HEK293 (cell line): ENCODE results near the gene XCL1.

Experiments
- CTCF ChIA-PET: fragments of 350-600 bp; formaldehyde crosslinking; extraction: SDS; loops from one replicate; lab custom pipeline; 2021; ENCODE audit warnings: antibody characterized with exemption; lab: Yijun Ruan, JAX
- POLR2A ChIA-PET: fragments of 300-600 bp; formaldehyde crosslinking; extraction: SDS; loops from one replicate; lab custom pipeline; 2020; ENCODE audit warnings: antibody characterized with exemption, inconsistent platforms; lab: Yijun Ruan, JAX
- H3K27ac ChIP-seq: fragments of 200-500 bp; sonication (Bioruptor generic); 2 replicates; pipeline ENCODE4 v1.5.1; 2014; ENCODE audit warnings: low read depth, low read length, control low read depth, inconsistent platforms; ENCODE audit errors: extremely low read depth
- H3K36me3 ChIP-seq, 2 experiments: fragments of 200-500 bp in 1 of 2; sonication (Bioruptor generic) in 1 of 2; 1 replicate in 1 of 2; 2 replicates in 1 of 2; pipeline ENCODE4 v1.5.1; 2014 to 2017; ENCODE audit warnings: inconsistent platforms in 2 of 2, low read length in 2 of 2; ENCODE audit not compliant: control insufficient read depth in 2 of 2, insufficient read depth in 1 of 2
- H3K4me1 ChIP-seq: fragments of 200-500 bp; sonication (Bioruptor generic); 2 replicates; pipeline ENCODE4 v1.5.1; 2014; ENCODE audit warnings: mild to moderate bottlenecking, low read length, inconsistent platforms; ENCODE audit not compliant: control insufficient read depth, insufficient read depth
- H3K4me3 ChIP-seq: 2 replicates; pipeline ENCODE4 v1.5.1; 2011; ENCODE audit warnings: low read depth, mild to moderate bottlenecking, control low read depth, low read length, moderate library complexity
- H3K9me3 ChIP-seq: fragments of 200-500 bp; sonication (Bioruptor generic); 2 replicates; pipeline ENCODE4 v1.5.1; 2014; ENCODE audit warnings: low read depth, low read length, inconsistent platforms; ENCODE audit not compliant: control insufficient read depth, insufficient read depth
- ATF2 ChIP-seq: fragments of 450-650 bp; formaldehyde crosslinking; IDR thresholded peaks from 2 replicates; pipeline ENCODE4 v1.5.1; 2016; ENCODE audit warnings: missing biosample characterization, missing genetic modification characterization, low read depth
- GLI2 ChIP-seq: fragments of 450-650 bp; formaldehyde crosslinking; IDR thresholded peaks from 2 replicates; pipeline ENCODE4; 2017; ENCODE audit warnings: missing biosample characterization, missing genetic modification characterization, low read depth, borderline replicate concordance
- MYNN ChIP-seq: fragments of 450-650 bp; formaldehyde crosslinking; IDR thresholded peaks from 2 replicates; pipeline ENCODE4 v1.5.1; 2016; ENCODE audit warnings: missing biosample characterization, missing genetic modification characterization, borderline replicate concordance
- SCRT2 ChIP-seq: fragments of 450-650 bp; formaldehyde crosslinking; IDR thresholded peaks from 2 replicates; pipeline ENCODE4 v1.5.1; 2016; ENCODE audit warnings: missing biosample characterization, missing genetic modification characterization
- ZFHX2 ChIP-seq: fragments of 450-650 bp; formaldehyde crosslinking; conservative IDR thresholded peaks from 2 replicates; pipeline ENCODE4 v1.5.1; 2016; ENCODE audit warnings: missing biosample characterization, missing genetic modification characterization
- ZNF202 ChIP-seq: fragments of 450-650 bp; formaldehyde crosslinking; IDR thresholded peaks from 2 replicates; pipeline ENCODE4 v1.5.1; 2016; ENCODE audit warnings: missing biosample characterization, missing genetic modification characterization, borderline replicate concordance
- ZNF211 ChIP-seq: fragments of 450-650 bp; formaldehyde crosslinking; IDR thresholded peaks from 2 replicates; pipeline ENCODE4 v1.5.1; 2016; ENCODE audit warnings: low read depth, missing biosample characterization, missing genetic modification characterization
- ZNF302 ChIP-seq: fragments of 450-650 bp; formaldehyde crosslinking; IDR thresholded peaks from 2 replicates; pipeline ENCODE4 v1.5.1; 2016; ENCODE audit warnings: missing biosample characterization, missing genetic modification characterization, low read depth
- ZNF324 ChIP-seq: fragments of 450-650 bp; formaldehyde crosslinking; IDR thresholded peaks from 2 replicates; pipeline ENCODE4 v1.5.1; 2016; ENCODE audit warnings: missing biosample characterization, missing genetic modification characterization
- ZNF335 ChIP-seq: fragments of 450-650 bp; formaldehyde crosslinking; conservative IDR thresholded peaks from 2 replicates; pipeline ENCODE4 v1.5.1; 2016; ENCODE audit warnings: missing biosample characterization, missing genetic modification characterization
- ZNF426 ChIP-seq: fragments of 450-650 bp; formaldehyde crosslinking; IDR thresholded peaks from 2 replicates; pipeline ENCODE4 v1.5.1; 2017; ENCODE audit warnings: missing biosample characterization, missing genetic modification characterization, mild to moderate bottlenecking, inconsistent platforms, moderate library complexity
- ZNF548 ChIP-seq: fragments of 450-650 bp; formaldehyde crosslinking; IDR thresholded peaks from 2 replicates; pipeline ENCODE4 v1.5.1; 2016; ENCODE audit warnings: missing biosample characterization, missing genetic modification characterization
- ZNF571 ChIP-seq: fragments of 450-650 bp; formaldehyde crosslinking; IDR thresholded peaks from 2 replicates; pipeline ENCODE4 v1.5.0; 2017; ENCODE audit warnings: missing biosample characterization, missing genetic modification characterization
- ZNF654 ChIP-seq: fragments of 450-650 bp; formaldehyde crosslinking; IDR thresholded peaks from 2 replicates; pipeline ENCODE4 v1.5.1; 2016; ENCODE audit warnings: low read depth, missing biosample characterization, missing genetic modification characterization
- ZNF792 ChIP-seq: fragments of 450-650 bp; formaldehyde crosslinking; IDR thresholded peaks from 2 replicates; pipeline ENCODE4 v1.5.1; 2016; ENCODE audit warnings: missing biosample characterization, missing genetic modification characterization
- ZSCAN18 ChIP-seq: fragments of 450-650 bp; formaldehyde crosslinking; IDR thresholded peaks from 2 replicates; pipeline ENCODE4 v1.5.1; 2016; ENCODE audit warnings: missing biosample characterization, missing genetic modification characterization
- TF ChIP-seq, protein P1 (sequence below): fragments of 450-650 bp; formaldehyde crosslinking; IDR thresholded peaks from 2 replicates; pipeline ENCODE4 v1.5.1; 2016; ENCODE audit warnings: missing biosample characterization, missing genetic modification characterization
- TF ChIP-seq, protein P2 (sequence below): fragments of 450-650 bp; formaldehyde crosslinking; optimal IDR thresholded peaks from 2 replicates; pipeline ENCODE3; 2016; ENCODE audit warnings: missing biosample characterization, mild to moderate bottlenecking, missing genetic modification characterization

Gene XCL1

DNA sequence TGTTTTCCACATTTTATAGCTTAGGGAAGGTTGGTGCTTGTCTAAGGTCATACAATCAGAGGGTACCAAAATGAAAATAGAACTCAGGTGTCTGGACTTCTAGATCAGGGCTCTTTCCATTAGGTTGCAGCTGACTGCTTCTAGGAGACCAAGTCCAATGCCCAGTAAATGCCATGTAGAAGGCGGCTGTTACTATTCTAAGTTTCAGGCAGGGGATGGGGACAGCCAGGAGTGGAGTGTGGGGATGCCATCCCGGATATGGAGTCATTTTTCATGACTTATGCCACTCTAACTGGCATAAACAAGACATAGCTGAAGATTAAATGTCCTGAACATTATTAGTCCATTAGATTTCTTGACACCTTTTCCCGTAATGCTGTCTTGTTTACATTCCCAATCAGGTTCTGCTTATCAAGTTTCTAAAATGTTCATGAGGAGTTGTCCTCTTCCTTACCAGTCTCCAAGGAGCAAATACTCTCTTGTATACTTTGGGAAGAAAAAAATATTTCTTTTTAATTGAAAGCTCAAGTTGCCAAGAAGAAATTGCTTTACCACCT, 31.5 kb downstream of the XCL1 start (continued):
- TF ChIP-seq ZNF202 (tag by site-specific recombination) (no peak), SCRT2 (tag by site-specific recombination) (no peak), ZNF211 (no peak), ZNF426 (no peak), ZNF324 (tag by site-specific recombination) (no peak), ZNF302 (tag by site-specific recombination) (no peak), ZNF654 (tag by site-specific recombination) (no peak)

- H3K27ac ChIP-seq = no peak overlapping the region
- TF ChIP-seq, protein P1, sequence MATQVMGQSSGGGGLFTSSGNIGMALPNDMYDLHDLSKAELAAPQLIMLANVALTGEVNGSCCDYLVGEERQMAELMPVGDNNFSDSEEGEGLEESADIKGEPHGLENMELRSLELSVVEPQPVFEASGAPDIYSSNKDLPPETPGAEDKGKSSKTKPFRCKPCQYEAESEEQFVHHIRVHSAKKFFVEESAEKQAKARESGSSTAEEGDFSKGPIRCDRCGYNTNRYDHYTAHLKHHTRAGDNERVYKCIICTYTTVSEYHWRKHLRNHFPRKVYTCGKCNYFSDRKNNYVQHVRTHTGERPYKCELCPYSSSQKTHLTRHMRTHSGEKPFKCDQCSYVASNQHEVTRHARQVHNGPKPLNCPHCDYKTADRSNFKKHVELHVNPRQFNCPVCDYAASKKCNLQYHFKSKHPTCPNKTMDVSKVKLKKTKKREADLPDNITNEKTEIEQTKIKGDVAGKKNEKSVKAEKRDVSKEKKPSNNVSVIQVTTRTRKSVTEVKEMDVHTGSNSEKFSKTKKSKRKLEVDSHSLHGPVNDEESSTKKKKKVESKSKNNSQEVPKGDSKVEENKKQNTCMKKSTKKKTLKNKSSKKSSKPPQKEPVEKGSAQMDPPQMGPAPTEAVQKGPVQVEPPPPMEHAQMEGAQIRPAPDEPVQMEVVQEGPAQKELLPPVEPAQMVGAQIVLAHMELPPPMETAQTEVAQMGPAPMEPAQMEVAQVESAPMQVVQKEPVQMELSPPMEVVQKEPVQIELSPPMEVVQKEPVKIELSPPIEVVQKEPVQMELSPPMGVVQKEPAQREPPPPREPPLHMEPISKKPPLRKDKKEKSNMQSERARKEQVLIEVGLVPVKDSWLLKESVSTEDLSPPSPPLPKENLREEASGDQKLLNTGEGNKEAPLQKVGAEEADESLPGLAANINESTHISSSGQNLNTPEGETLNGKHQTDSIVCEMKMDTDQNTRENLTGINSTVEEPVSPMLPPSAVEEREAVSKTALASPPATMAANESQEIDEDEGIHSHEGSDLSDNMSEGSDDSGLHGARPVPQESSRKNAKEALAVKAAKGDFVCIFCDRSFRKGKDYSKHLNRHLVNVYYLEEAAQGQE (tag by site-specific recombination) = peak; percentile 91
- TF ChIP-seq, protein P2, sequence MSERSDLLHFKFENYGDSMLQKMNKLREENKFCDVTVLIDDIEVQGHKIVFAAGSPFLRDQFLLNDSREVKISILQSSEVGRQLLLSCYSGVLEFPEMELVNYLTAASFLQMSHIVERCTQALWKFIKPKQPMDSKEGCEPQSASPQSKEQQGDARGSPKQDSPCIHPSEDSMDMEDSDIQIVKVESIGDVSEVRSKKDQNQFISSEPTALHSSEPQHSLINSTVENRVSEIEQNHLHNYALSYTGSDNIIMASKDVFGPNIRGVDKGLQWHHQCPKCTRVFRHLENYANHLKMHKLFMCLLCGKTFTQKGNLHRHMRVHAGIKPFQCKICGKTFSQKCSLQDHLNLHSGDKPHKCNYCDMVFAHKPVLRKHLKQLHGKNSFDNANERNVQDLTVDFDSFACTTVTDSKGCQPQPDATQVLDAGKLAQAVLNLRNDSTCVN (tag by site-specific recombination) = no peak
- 0 out of 2 replicates have a peak, but pooled peaks have one; percentile 20 for TF ChIP-seq ZFHX2 (tag by site-specific recombination)
- CTCF ChIA-PET = interaction anchor here (0.6 to 1.1 kb wide), 6 partner anchors 28 to 738 kb away, joined by 3 to 5 read pairs (median 3); no protein-coding TSS in a partner anchor
- H3K36me3 ChIP-seq = no peaks in the 10 kb centered on the region
- POLR2A ChIA-PET = no interaction called here
- H3K4me1 ChIP-seq = peaks cover 6% of the 10 kb centered on the region; the same call in 1 of the 2 replicates
- H3K9me3 ChIP-seq = no peaks in the 10 kb centered on the region
- H3K4me3 ChIP-seq = no peak overlapping the region
These were observed 32.7 kb downstream of the XCL1 start for GRCh38 chr1:168608796-168609715.

GRCh38 chr1:168609741-168610510, 33.5 kb downstream of the XCL1 start:
- Histone ChIP-seq H3K9me3 (no peaks in the 10 kb centered on the region), H3K4me1 (peaks cover 10% of the 10 kb centered on the region; the same call in 1 of the 2 replicates), H3K4me3 (no peak overlapping the region), H3K36me3 (no peaks in the 10 kb centered on the region), H3K27ac (no peak overlapping the region)
- no peak for TF ChIP-seq ZSCAN18 (tag by site-specific recombination)
- no peak for TF ChIP-seq ZNF571 (tag by site-specific recombination)
- no peak for TF ChIP-seq MYNN
- TF ChIP-seq ATF2 (tag by site-specific recombination) = no peak
- no peak for TF ChIP-seq ZNF548
- no peak for TF ChIP-seq ZNF335 (tag by site-specific recombination)
- TF ChIP-seq ZNF792 (tag by site-specific recombination) = no peak
- TF ChIP-seq GLI2 = no peak
- CTCF ChIA-PET = interaction anchor here (0.6 to 1.2 kb wide), 7 partner anchors 8 to 738 kb away, joined by 3 read pairs; no protein-coding TSS in a partner anchor
- POLR2A ChIA-PET = no interaction called here
